ENCODE results near the gene HNRNPA1.
"Not testable (repeated sequence)": the region's sequence is repeated elsewhere in the genome, so short reads cannot be mapped to it uniquely, and the experiment has no call there.

Gene HNRNPA1

DNA sequence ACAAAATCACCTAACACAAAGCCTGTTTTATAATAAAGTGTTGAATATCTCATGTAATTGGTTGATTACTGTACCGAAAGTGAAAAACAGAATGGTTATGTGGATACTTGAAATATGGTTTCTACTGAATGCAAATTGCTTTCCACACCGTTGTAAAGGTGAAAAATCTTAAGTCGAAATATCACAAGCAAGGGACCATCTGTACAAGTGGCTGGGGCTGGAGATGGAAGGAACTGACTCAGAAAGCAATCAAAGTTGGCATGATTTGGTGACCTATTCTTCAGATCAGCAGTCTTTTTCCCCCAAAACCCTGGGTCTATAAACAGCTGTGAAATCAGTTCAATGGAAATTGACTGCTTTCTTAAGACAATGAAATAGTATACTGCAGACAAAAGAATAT, 4.2 kb upstream of the HNRNPA1 start:
- Histone ChIP-seq H3K4me1 (ENCODE audit: control insufficient read depth, insufficient read depth, low read length) (peaks cover 6% of the 10 kb centered on the region), H3K27me3 (ENCODE audit: control insufficient read depth, insufficient read depth, low read length) (no peaks in the 10 kb centered on the region), H3K4me3 (ENCODE audit: low read depth, low read length) (no peak overlapping the region), H3K27ac (ENCODE audit: low read depth, low read length) (no peak overlapping the region), H3K9ac (ENCODE audit: low read depth, low read length) (no peak overlapping the region), H3K9me3 (ENCODE audit: control insufficient read depth, insufficient read depth, low read length) (no peaks in the 10 kb centered on the region), H3K36me3 (ENCODE audit: control insufficient read depth, insufficient read depth, low read length) (peaks cover 39% of the 10 kb centered on the region)

GRCh38 chr12:54277823-54278276, 2.7 kb upstream of the HNRNPA1 start:
- Histone ChIP-seq H3K9ac (ENCODE audit: low read depth, low read length) (peak overlapping the region; percentile 100), H3K36me3 (ENCODE audit: control insufficient read depth, insufficient read depth, low read length) (peaks cover 47% of the 10 kb centered on the region), H3K4me1 (ENCODE audit: control insufficient read depth, insufficient read depth, low read length) (peaks cover 13% of the 10 kb centered on the region), H3K9me3 (ENCODE audit: control insufficient read depth, insufficient read depth, low read length) (no peaks in the 10 kb centered on the region), H3K27me3 (ENCODE audit: control insufficient read depth, insufficient read depth, low read length) (no peaks in the 10 kb centered on the region), H3K4me3 (ENCODE audit: low read depth, low read length) (peak overlapping the region; percentile 95), H3K27ac (ENCODE audit: low read depth, low read length) (peak overlapping the region; percentile 33)

- Histone ChIP-seq H3K4me1 (ENCODE audit: control insufficient read depth, insufficient read depth, low read length) (peaks cover 24% of the 10 kb centered on the region), H3K36me3 (ENCODE audit: control insufficient read depth, insufficient read depth, low read length) (peaks cover 52% of the 10 kb centered on the region)
These were observed 1.3 kb upstream of the HNRNPA1 start for GRCh38 chr12:54279227-54279631.

GRCh38 chr12:54279632-54280467, 676 bp upstream of the HNRNPA1 start, which contains the start of gene CBX5:
TSS of gene CBX5 (minus strand) at chr12:54280122. CDS start at chr12:54257650, 22,472 bp downstream.
- H3K9me3 ChIP-seq (ENCODE audit: control insufficient read depth, insufficient read depth, low read length), result no peaks in the 10 kb centered on the region
- peak within 1 kb of the TSS; percentile 95 for H3K4me3 ChIP-seq (ENCODE audit: low read depth, low read length)
- peaks cover 24% of the 10 kb centered on the region for H3K4me1 ChIP-seq (ENCODE audit: control insufficient read depth, insufficient read depth, low read length)
- H3K27ac ChIP-seq (ENCODE audit: low read depth, low read length), result peak within 1 kb of the TSS; percentile 97
- no peaks in the 10 kb centered on the region for H3K27me3 ChIP-seq (ENCODE audit: control insufficient read depth, insufficient read depth, low read length)
- peak within 1 kb of the TSS; percentile 100 for H3K9ac ChIP-seq (ENCODE audit: low read depth, low read length)
- H3K36me3 ChIP-seq (ENCODE audit: control insufficient read depth, insufficient read depth, low read length), result peaks cover 52% of the 10 kb centered on the region

More at GRCh38 chr12:54279227-54279631, 1.3 kb upstream of the HNRNPA1 start:
- Histone ChIP-seq H3K27me3 (ENCODE audit: control insufficient read depth, insufficient read depth, low read length) (no peaks in the 10 kb centered on the region), H3K27ac (ENCODE audit: low read depth, low read length) (peak overlapping the region; percentile 96), H3K4me3 (ENCODE audit: low read depth, low read length) (peak overlapping the region; percentile 95), H3K9ac (ENCODE audit: low read depth, low read length) (peak overlapping the region; percentile 100), H3K9me3 (ENCODE audit: control insufficient read depth, insufficient read depth, low read length) (no peaks in the 10 kb centered on the region)

GRCh38 chr12:54281261-54281638, 724 bp downstream of the HNRNPA1 start:
- Histone ChIP-seq H3K36me3 (ENCODE audit: control insufficient read depth, insufficient read depth, low read length) (peaks cover 66% of the 10 kb centered on the region), H3K27ac (ENCODE audit: low read depth, low read length) (peak overlapping the region; percentile 97), H3K4me3 (ENCODE audit: low read depth, low read length) (peak overlapping the region; percentile 95), H3K4me1 (ENCODE audit: control insufficient read depth, insufficient read depth, low read length) (peaks cover 24% of the 10 kb centered on the region), H3K9ac (ENCODE audit: low read depth, low read length) (peak overlapping the region; percentile 100)
- not testable (repeated sequence) for H3K27me3 ChIP-seq (ENCODE audit: control insufficient read depth, insufficient read depth, low read length); H3K9me3 ChIP-seq (ENCODE audit: control insufficient read depth, insufficient read depth, low read length)

- peak overlapping the region; percentile 97 for H3K27ac ChIP-seq (ENCODE audit: low read depth, low read length)
- peak overlapping the region; percentile 95 for H3K4me3 ChIP-seq (ENCODE audit: low read depth, low read length)
- H3K9ac ChIP-seq (ENCODE audit: low read depth, low read length), result peak overlapping the region; percentile 100
- H3K9me3 ChIP-seq (ENCODE audit: control insufficient read depth, insufficient read depth, low read length); H3K27me3 ChIP-seq (ENCODE audit: control insufficient read depth, insufficient read depth, low read length): not testable (repeated sequence)
- peaks cover 24% of the 10 kb centered on the region for H3K4me1 ChIP-seq (ENCODE audit: control insufficient read depth, insufficient read depth, low read length)
- peaks cover 70% of the 10 kb centered on the region for H3K36me3 ChIP-seq (ENCODE audit: control insufficient read depth, insufficient read depth, low read length)
These were observed 1.2 kb downstream of the HNRNPA1 start for GRCh38 chr12:54281694-54282093.

GRCh38 chr12:54282949-54283593, 2.5 kb downstream of the HNRNPA1 start:
- H3K36me3 ChIP-seq (ENCODE audit: control insufficient read depth, insufficient read depth, low read length), result peaks cover 79% of the 10 kb centered on the region

GRCh38 chr12:54284070-54284780, 3.7 kb downstream of the HNRNPA1 start:
- peaks cover 18% of the 10 kb centered on the region for H3K4me1 ChIP-seq (ENCODE audit: control insufficient read depth, insufficient read depth, low read length)
- not testable (repeated sequence) for H3K27me3 ChIP-seq (ENCODE audit: control insufficient read depth, insufficient read depth, low read length)
- peaks cover 69% of the 10 kb centered on the region for H3K36me3 ChIP-seq (ENCODE audit: control insufficient read depth, insufficient read depth, low read length)

More at GRCh38 chr12:54282949-54283593, 2.5 kb downstream of the HNRNPA1 start:
- Histone ChIP-seq H3K27ac (ENCODE audit: low read depth, low read length) (peak overlapping the region; percentile 46), H3K27me3 (ENCODE audit: control insufficient read depth, insufficient read depth, low read length) (no peaks in the 10 kb centered on the region), H3K4me3 (ENCODE audit: low read depth, low read length) (peak overlapping the region; percentile 95), H3K4me1 (ENCODE audit: control insufficient read depth, insufficient read depth, low read length) (peaks cover 20% of the 10 kb centered on the region), H3K9ac (ENCODE audit: low read depth, low read length) (peak overlapping the region; percentile 100), H3K9me3 (ENCODE audit: control insufficient read depth, insufficient read depth, low read length) (no peaks in the 10 kb centered on the region)

DNA sequence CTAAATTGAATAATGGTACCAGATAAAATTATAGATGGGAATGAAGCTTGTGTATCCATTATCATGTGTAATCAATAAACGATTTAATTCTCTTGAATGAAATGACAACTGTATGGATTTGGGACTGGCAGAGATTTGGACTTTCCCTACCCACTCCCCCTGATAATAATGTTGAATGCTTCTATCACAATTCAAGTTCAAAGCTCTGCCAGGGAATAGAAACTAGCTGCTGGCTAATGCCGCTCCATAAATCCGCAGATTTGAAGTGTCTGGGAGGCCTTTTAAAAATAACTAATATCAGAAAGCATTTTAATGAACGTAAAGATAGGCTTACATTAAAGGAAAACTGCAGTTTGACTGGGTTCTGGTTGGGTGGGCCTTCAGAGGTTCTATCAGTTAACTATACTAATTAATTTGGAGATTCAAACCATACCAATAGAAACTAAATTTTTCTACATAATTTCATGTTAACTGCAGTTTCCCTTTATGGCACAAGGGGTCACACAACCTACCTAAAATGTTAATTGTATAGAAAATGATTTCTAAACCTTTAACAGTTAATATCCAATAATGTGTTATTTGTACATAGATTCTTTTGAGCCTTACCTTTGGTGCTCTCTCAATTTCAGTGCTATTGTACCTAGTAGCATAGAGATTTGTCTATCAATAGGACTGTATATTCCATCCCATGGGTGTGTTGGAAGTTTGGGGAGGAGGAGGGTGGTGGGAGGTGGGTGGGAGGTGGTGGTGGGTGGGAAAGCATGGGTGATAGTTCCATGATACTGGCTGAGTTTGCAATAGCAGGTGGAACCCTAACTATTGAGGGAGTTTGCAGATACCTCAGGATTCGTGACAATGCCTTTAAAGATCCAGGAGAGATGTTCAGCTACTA, 4.9 kb downstream of the HNRNPA1 start:
- peaks cover 69% of the 10 kb centered on the region for H3K36me3 ChIP-seq (ENCODE audit: control insufficient read depth, insufficient read depth, low read length)
- H3K9me3 ChIP-seq (ENCODE audit: control insufficient read depth, insufficient read depth, low read length), result no peaks in the 10 kb centered on the region
- peak overlapping the region; percentile 52 for H3K27ac ChIP-seq (ENCODE audit: low read depth, low read length)
- H3K4me3 ChIP-seq (ENCODE audit: low read depth, low read length), result no peak overlapping the region
- no peak overlapping the region for H3K9ac ChIP-seq (ENCODE audit: low read depth, low read length)
- no peaks in the 10 kb centered on the region for H3K27me3 ChIP-seq (ENCODE audit: control insufficient read depth, insufficient read depth, low read length)
- peaks cover 18% of the 10 kb centered on the region for H3K4me1 ChIP-seq (ENCODE audit: control insufficient read depth, insufficient read depth, low read length)

More at GRCh38 chr12:54284070-54284780, 3.7 kb downstream of the HNRNPA1 start:
- H3K27ac ChIP-seq (ENCODE audit: low read depth, low read length), result peak overlapping the region; percentile 46
- peak overlapping the region; percentile 95 for H3K4me3 ChIP-seq (ENCODE audit: low read depth, low read length)
- H3K9me3 ChIP-seq (ENCODE audit: control insufficient read depth, insufficient read depth, low read length), result not testable (repeated sequence)
- H3K9ac ChIP-seq (ENCODE audit: low read depth, low read length), result peak overlapping the region; percentile 30; the same call in 1 of the 2 replicates
